Adrenal gland (tissue), 12 donors: Measurements from ENCODE around the gene MAPT. TPM values are rescaled to one million over a fixed set of nuclear protein-coding genes. Genes with fewer than 3 reads are reported as not detected.

Experiments used
- DNase-seq, 7 donors: peaks; one replicate each; pipeline ENCODE4 v3.0.0-alpha.2; 2019 to 2020
- H3K27ac ChIP-seq, 5 donors: fragments of 200-600 bp; sonication (generic) in 4 of 5; 1 replicate in 3 of 5; 2 replicates in 2 of 5; pipeline versions ENCODE4 v1.5.1 to v1.8.0; 2016 to 2020; ENCODE audit warnings: mild to moderate bottlenecking in 1 of 5
- H3K27me3 ChIP-seq: fragments of 200-600 bp; 2 replicates; pipeline ENCODE4 v1.8.0; 2021
- H3K36me3 ChIP-seq, 2 donors: fragments of 200-600 bp; replicated peaks in 1 of 2; 1 replicate in 1 of 2; 2 replicates in 1 of 2; pipeline versions ENCODE4 v1.5.1 to v1.8.0; 2018 to 2022
- H3K4me1 ChIP-seq, 2 donors: fragments of 200-600 bp; replicated peaks in 1 of 2; 1 replicate in 1 of 2; 2 replicates in 1 of 2; pipeline versions ENCODE4 v1.5.1 to v1.8.0; 2018 to 2021
- H3K4me3 ChIP-seq, 4 donors: fragments of 200-600 bp; sonication (generic) in 3 of 4; one replicate each; pipeline ENCODE4 v1.5.1; 2016 to 2018
- H3K9me3 ChIP-seq, 3 donors: fragments of 200-600 bp; sonication (generic) in 1 of 3; replicated peaks in 1 of 3; 1 replicate in 2 of 3; 2 replicates in 1 of 3; pipeline versions ENCODE4 v1.5.1 to v1.8.0; 2016 to 2021
- CTCF ChIP-seq, 6 experiments: fragments of 450-650 bp in 4 of 6; fragments of 200-600 bp in 2 of 6; sonication (generic) in 1 of 6; IDR thresholded peaks; 1 replicate in 5 of 6; 2 replicates in 1 of 6; pipeline versions ENCODE4 v1.5.1 to v1.8.0; 2016 to 2021; ENCODE audit warnings: antibody characterized with exemption in 6 of 6, mild to moderate bottlenecking in 2 of 6, moderate library complexity in 1 of 6
- POLR2A ChIP-seq, 2 donors: fragments of 450-650 bp; IDR thresholded peaks; one replicate each; pipeline ENCODE4 v1.6.1; 2017; ENCODE audit warnings: antibody characterized with exemption in 2 of 2, mild to moderate bottlenecking in 2 of 2, moderate library complexity in 1 of 2
- WGBS, 4 donors: extraction: QIAGEN DNeasy Blood & Tissue Kit in 2 of 4; methylation state at CpG; one replicate each; pipeline versions ENCODE4 v1.1.5 to v1.1.7; 2013 to 2017; 5-methylcytosine and 5-hydroxymethylcytosine counted together
- intact Hi-C, 2 donors: fragments of 100-400 bp; cut with DNase I; formaldehyde crosslinking; loops; one replicate each; pipeline versions ENCODE4 v1.14.1 to v1.15.0; 2022 to 2023
- polyA plus RNA-seq, 3 donors: library from polyadenylated mRNA; stranded (reverse); fragments of 200-250 nt in 2 of 3; fragments of 350-450 nt in 1 of 3; fragmentation: Illumina TruSeq in 1 of 3; extraction: RNeasy Lipid Tissue Mini Kit (QIAGEN cat#74804) in 1 of 3; gene quantifications; one replicate each; pipeline ENCODE4 v1.2.3, GENCODE V29; 2013 to 2014
- total RNA-seq, 9 donors: library from RNA; depleted of rRNA in 4 of 9; stranded (reverse); fragments of >200 nt in 4 of 9; fragments of 120-200 nt in 1 of 9; fragmentation: NEBNext Ultra II Directional in 1 of 9; extraction: Animal tissue kit (Norgen Biotek cat#: 25700) in 1 of 9; gene quantifications; one replicate each; pipeline versions ENCODE4 v1.1.0 to v1.2.4, GENCODE V29; 2013 to 2023
- donor health status: healthy with polysubstance abuse.
- donor health status: Bipolar disorder and iron deficiency.
- donor health status: DM: yes; HTN: yes; CAD: no.
- donor health status: DM: no; HTN: no; CAD: no.
- donor health status: DM: no; HTN: no; CAD: no.
- donor health status: DM: yes; HTN: yes; CAD: no.

The MAPT gene
- total and polyA plus RNA-seq, 12 donors, result 0.72 to 17.6 (median 3.3) TPM

- WGBS, 4 donors, result 82 to 88% (median 85%) methylated on average over 8 of the region's 8 CpGs
- Histone ChIP-seq H3K27ac (no peak overlapping the region), H3K4me1 (peaks cover 0 to 8% of the 10 kb centered on the region in 2 donors), H3K27me3 (peaks cover 14% of the 10 kb centered on the region), H3K9me3 (no peaks in the 10 kb centered on the region), H3K4me3 (no peak overlapping the region), H3K36me3 (no peaks in the 10 kb centered on the region)
- DNase-seq, result no peak
- intact Hi-C loops, result no loop called here
- TF ChIP-seq CTCF (IDR thresholded peaks at IDR 0.05), result no peak
- no peak for TF ChIP-seq POLR2A (IDR thresholded peaks at IDR 0.05)
Observed at GRCh38 chr17:45950888-45951287, 56.5 kb downstream of the MAPT start.

- H3K27me3 ChIP-seq, result peaks cover 14% of the 10 kb centered on the region
- no peaks in the 10 kb centered on the region for H3K36me3 ChIP-seq
- DNase-seq, result no peak
- intact Hi-C loops, result no loop called here
- H3K9me3 ChIP-seq, result no peaks in the 10 kb centered on the region
- TF ChIP-seq CTCF (IDR thresholded peaks at IDR 0.05), result no peak
- no peak for TF ChIP-seq POLR2A (IDR thresholded peaks at IDR 0.05)
- no peak overlapping the region for H3K4me3 ChIP-seq
- H3K27ac ChIP-seq, result no peak overlapping the region
- WGBS, 4 donors, result 53 to 58% (median 54%) methylated on average over 10 of the region's 10 CpGs
- peaks cover 0 to 8% of the 10 kb centered on the region in 2 donors for H3K4me1 ChIP-seq
Observed at GRCh38 chr17:45951403-45951802, 57.0 kb downstream of the MAPT start.

- 45 to 67% (median 60%) methylated on average over 5 to 6 of the region's 6 CpGs for WGBS, 4 donors
- TF ChIP-seq POLR2A (IDR thresholded peaks at IDR 0.05) (no peak), CTCF (IDR thresholded peaks at IDR 0.05) (no peak)
- H3K9me3 ChIP-seq, result no peaks in the 10 kb centered on the region
- DNase-seq, result peak in 1 of 7 donors; percentile 37
- no peak overlapping the region for H3K27ac ChIP-seq
- peaks cover 14% of the 10 kb centered on the region for H3K27me3 ChIP-seq
- H3K4me3 ChIP-seq, result no peak overlapping the region
- intact Hi-C loops, result no loop called here
- peaks cover 0 to 8% of the 10 kb centered on the region in 2 donors for H3K4me1 ChIP-seq
- no peaks in the 10 kb centered on the region for H3K36me3 ChIP-seq
Observed at GRCh38 chr17:45951941-45952340, 57.6 kb downstream of the MAPT start.

- no peak for DNase-seq
- 94 to 100% (median 95%) methylated on average over 2 to 6 of the region's 6 CpGs for WGBS, 4 donors
- TF ChIP-seq CTCF (IDR thresholded peaks at IDR 0.05) (no peak), POLR2A (IDR thresholded peaks at IDR 0.05) (no peak)
- no peak overlapping the region for H3K4me3 ChIP-seq
- intact Hi-C loops, result no loop called here
- peaks cover 0 to 8% of the 10 kb centered on the region in 2 donors for H3K4me1 ChIP-seq
- H3K36me3 ChIP-seq, result no peaks in the 10 kb centered on the region
- H3K9me3 ChIP-seq, result no peaks in the 10 kb centered on the region
- H3K27ac ChIP-seq, result no peak overlapping the region
- peaks cover 14% of the 10 kb centered on the region for H3K27me3 ChIP-seq
Observed at GRCh38 chr17:45952814-45953320, 58.5 kb downstream of the MAPT start.
